HG02885 (cell line): ENCODE measurements around the gene HSP90AB1.
A peak's percentile ranks its signal among the peaks of the same experiment; 100 is the strongest.

ENCODE experiments used
- ATAC-seq: cut with Tn5 transposase; IDR thresholded peaks from one replicate; pipeline ENCODE4 v1.9.1; 2021; ENCODE audit warnings: mild to moderate bottlenecking; ENCODE audit not compliant: unreplicated experiment, poor library complexity

The HSP90AB1 gene

DNA sequence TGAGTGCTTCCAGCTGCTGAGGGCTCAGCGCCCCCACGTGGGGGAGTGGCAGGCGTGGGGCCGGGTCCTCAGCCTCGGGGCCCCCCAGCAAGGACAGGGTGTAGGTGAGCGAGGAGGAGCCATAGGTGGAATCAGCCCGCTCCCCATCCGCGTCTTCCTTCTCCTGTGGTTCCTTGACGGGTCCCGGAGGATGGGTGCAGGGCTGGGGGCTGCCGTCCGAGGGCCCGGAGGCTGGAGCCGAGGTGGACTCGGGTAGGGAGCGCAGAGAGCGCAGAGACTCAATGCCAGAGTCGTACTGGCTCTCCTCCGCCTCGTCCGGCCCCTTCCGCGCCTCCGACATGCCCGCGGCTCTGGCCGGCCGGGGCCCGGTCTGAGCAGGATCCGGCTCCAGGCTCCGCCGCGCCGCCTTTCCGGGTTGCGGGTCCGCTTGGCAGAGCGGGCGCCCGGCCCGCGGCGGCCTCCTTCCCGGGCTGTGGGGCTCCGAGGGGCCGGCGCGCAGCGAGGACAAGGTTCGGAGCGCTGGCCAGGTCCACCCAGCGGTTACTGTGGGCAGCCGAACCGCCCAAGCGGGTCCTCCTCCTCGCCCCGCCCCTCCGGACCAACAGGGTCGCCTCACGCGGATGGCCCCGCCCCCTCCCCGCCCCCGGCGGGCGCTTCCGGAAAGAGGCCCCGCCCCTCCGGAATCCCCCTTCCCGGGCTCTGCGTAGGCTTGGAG is 18.3 kb downstream of the HSP90AB1 start, which contains the start of gene NFKBIE:
TSS of gene NFKBIE (minus strand) at position 545 of the 715 bp plus-strand sequence. CDS start at position 340, 205 bp downstream.
- peak; percentile 45 for ATAC-seq

DNA sequence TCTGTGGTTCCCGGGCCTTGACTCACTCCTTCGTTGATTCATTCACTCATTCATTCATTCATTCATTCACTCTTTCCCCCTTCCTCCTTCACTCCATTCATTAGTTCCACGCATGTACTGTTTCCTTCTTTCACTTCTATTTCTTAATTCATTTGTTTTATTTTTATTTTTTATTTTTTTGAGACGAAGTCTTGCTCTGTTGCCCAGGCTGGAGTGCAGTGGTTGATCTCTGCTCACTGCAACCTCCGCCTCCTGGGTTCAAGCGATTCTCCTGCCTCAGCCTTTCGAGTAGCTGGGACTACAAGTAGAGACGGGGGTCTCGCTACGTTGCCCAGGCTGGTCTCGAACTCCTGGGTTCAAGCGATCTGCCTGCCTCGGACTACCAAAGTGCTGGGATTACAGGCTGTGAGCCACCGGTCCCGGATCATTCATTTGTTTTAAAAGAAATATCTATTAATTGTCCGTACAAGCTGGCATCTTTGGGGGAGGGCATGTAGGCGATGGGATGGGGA is 18.9 kb downstream of the HSP90AB1 start:
- ATAC-seq, result no peak

DNA sequence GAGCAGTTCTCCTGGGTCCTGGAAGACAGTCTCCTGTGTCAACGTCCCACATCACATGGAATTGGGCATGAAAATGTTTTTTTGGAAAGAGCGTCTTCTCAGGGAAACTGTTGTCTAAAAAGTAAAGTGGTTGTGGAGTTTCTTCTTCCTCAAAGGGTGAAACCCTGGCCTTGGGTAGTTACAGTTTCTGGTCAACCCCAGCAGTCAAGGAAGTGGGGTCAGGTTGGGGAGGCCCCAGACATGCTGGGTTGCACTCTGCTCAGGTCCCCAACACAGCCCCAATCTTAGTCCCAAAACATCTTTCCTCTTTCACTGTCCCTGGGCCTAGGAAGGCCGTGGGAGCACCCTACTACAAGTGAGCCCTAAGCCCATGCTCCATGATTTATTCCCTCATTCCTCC is 19.4 kb downstream of the HSP90AB1 start:
- peak; percentile 37 for ATAC-seq

DNA sequence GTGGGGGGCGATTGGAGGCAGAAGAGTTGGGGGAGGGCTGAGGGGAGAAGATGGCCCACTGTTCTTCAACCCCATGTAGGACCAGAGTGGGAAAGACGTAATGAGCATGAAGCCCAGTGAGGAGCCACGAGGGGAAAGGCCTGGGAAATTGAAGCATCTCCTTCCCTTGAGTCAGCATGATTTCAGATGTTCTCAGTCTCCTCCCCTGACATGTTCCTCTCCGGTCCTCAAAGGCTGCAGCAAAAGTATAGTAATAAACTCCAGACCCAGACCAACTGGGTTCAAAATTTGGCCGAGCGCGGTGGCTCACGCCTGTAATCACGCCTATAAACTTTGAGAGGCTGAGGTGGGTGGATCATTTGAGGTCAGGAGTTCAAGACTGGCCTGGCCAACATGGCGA is 20.4 kb downstream of the HSP90AB1 start:
- no peak for ATAC-seq

DNA sequence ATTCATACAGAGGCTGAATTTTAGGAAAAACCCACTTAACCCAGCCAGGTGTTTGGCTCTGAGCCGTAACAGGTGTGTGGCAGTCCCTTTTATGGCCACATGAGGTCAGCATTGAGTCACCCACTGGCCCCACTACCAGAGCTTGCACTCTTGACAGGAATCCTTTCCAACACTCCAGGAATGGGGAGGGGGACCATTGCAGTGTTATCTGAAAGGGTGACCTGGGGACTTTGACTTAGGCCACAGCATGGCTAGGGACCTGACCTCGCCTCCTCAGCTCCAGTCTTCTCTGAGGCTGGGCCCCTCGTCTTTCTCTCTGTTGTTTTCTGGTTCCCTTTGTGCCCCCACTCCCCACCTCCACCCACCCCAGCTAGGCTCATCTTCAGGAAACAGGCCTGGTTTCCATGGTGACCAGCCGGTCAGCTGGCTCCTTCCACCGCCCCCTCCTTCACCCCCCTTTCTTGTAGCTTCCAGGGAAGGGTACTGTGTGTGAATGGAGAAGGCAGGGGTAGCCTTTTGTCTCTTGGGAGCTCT is 21.3 kb downstream of the HSP90AB1 start:
- no peak for ATAC-seq

DNA sequence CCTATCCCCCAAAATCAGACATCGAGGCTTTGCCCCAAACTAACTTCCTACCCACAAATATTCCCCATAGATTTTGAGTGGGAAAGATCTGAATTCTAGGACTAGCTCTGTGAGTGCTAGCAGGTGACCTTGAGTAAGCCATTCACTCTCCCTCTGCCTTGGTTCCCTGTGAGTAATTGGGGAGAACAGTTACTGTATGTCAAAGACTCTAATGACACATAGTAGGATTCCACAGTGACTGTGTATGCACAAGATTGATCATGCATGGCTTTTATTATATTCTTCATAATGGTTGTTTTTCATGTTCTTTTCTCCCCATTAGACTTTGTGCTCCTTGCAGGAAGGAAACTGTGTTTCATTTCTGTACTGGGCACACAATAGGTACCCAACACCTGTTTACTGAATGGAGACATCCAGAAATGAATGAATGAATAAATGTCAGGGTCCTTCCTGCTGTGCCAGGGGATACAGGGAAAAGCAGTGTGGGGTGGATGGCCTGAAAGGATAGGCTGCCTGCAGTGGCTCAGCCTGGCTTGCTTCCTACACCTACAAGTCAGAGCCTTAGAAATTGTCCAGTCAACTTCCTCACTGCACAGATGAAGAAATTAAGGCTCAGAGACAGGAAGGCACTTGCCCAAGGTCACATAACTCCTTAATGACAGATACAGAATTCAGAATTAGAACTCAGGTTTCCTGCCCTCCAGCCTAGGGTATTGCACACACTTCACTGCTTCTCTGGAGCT is 22.4 kb downstream of the HSP90AB1 start:
- no peak for ATAC-seq

DNA sequence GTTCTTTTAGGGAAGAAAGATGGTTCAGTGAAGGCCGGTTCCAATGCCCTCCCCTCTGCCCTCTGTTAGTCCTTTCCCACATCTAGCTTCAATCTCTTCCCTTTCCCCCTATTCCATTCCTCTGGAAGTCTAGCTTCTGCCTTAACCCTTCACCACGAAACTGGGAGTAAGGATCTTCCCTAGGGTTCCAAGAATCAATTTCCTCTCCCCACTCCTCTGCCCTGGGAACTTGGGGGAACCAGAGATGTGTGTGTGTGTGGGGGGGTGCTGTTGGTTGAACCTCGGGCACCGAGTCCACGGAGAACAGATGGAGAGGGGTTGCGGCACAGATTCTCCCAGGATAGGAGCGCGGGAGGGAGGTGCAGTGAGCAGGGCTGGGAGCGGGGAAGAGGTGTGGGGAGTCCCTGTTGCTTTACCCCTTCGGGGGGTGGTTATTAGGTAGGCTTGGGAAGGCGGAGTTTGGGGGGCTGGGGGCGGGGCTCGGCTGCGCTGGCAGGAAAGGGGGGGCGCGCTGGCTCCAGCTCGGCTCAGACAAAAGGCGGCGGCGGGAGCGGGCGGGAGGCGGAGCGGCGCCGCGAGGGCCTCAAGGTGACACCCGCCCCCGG is 23.1 kb downstream of the HSP90AB1 start, which contains the start of gene TMEM151B:
TSS of gene TMEM151B (plus strand) at position 530 of the 605 bp plus-strand sequence. CDS start 293 bp downstream, outside the sequence.
- no peak for ATAC-seq

DNA sequence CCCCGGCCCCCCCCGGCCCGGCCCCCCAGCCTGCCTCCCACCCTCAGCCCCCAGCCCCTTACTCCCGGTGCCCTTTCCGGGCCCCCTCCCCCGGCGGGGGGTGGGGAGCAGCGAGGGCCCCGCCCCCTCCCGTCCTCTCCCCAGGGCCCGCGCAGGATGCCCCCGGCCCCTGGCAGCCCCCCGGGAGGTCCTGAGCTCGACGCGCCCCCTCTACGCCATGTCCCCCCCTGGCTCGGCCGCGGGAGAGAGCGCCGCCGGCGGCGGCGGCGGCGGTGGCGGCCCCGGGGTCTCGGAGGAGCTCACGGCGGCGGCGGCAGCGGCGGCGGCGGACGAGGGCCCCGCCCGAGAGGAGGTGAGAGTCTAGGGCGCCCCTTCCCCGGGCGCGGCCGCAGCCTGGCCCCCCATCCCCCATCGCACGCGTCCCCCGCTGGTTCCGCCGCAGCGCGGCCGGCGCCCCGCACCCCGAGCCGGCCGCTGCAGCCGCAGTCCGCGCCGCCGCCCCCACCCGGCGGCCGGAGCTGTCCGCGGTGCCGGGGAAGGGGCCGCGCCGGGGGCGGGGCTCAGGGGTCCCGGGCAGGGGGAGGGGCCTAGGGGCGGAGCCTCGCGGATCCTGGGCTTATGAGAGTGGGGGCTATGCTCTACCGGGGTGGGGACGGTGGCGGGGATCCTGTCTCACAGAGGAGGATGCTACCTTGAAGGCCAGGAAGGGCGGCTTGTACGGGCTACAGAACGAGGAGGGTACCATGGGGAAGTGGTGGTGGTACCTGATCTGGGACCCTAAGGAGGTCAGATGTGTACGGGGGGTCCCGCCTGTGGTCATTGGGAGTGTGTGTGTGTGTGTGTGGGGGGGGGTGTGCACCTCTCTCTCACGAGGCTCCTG is 23.9 kb downstream of the HSP90AB1 start:
- ATAC-seq, result no peak

DNA sequence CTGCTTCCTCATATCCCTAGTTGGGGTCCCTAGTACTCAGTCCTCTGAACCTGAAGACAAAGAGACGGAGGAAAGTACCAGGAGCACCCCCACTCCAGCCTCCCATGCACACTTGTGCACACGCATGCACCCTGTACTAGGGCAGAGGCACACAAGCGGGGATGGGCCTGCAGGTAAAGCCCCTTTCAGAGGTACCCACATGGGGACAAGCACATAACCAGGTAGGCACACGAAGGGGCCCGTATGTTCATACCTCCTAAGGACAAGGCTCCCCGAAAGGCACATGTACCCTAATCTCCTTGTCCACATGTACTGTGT is 24.5 kb downstream of the HSP90AB1 start:
- ATAC-seq, result no peak

DNA sequence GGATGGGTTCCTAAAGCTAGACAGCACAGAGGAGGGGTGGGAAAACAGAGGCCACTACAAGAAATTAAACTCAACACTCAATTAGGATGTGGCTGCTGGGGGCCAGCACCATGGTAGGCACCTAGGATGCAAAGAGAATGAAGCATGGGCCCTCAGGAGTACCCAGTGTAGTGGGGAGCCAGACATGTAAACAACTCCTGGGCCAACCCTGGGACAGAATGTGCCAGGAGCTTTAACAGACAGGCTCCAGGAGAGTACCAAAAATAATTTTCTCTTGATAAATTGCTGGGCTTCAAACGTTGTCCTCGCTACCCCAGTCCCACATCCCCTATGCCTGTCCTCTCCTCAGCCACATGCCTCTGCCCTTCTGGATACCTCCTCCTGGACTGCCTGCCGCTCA is 25.0 kb downstream of the HSP90AB1 start:
- ATAC-seq, result no peak

DNA sequence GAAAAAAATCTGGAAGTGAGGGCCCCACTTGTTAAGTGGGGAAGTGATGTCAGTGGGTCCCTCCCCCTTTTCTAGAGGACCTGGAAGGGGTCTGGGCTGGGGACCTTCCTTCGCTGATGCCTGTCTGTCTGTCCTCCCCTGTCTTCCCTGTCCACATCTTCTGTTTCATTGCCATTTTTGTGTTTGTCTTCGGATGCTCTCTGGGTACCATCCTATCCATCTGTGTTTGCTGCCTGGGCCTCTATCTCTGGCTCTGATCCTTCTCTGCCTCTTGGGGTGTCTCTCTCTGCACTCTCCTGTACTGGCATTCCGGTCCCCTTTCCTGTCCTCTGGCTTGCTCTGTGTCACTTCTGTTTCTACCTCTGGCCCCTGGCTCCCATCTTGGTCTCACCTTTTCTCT is 25.6 kb downstream of the HSP90AB1 start:
- ATAC-seq, result no peak

DNA sequence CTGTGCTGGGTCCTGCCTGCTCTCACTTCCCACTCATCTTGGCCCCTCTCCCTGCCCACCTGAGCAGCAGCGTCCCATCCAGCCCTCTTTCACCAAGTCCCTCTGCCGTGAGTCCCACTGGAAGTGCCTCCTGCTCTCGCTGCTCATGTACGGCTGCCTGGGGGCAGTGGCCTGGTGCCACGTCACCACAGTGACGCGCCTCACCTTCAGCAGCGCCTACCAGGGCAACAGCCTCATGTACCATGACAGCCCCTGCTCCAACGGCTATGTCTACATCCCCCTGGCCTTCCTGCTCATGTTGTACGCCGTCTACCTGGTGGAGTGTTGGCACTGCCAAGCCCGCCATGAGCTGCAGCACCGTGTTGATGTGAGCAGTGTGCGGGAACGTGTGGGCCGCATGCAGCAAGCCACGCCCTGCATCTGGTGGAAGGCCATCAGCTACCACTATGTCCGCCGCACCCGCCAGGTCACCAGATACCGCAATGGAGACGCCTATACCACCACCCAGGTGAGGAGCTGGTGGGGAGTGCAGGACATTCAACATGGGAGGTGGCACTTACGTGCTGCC is 26.2 kb downstream of the HSP90AB1 start:
- ATAC-seq, result no peak

DNA sequence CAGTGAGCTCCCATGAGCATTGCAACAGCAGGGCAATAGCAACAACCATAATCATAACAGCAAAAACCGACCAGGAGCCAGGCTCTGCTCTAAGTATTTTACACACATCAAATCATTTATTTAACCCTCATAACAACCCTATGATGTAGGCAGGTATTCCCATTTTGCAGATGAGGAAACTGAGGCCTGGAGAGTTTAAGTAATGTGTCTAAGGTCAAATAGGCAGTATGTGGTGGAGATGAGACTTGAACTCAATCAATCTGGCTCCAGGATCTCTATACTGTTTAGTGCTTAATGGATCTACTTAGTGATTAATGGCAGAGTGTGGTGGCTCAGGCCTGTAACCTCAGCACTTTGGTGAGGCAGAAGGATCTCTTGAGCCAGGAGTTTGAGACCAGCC is 26.7 kb downstream of the HSP90AB1 start:
- ATAC-seq, result no peak

DNA sequence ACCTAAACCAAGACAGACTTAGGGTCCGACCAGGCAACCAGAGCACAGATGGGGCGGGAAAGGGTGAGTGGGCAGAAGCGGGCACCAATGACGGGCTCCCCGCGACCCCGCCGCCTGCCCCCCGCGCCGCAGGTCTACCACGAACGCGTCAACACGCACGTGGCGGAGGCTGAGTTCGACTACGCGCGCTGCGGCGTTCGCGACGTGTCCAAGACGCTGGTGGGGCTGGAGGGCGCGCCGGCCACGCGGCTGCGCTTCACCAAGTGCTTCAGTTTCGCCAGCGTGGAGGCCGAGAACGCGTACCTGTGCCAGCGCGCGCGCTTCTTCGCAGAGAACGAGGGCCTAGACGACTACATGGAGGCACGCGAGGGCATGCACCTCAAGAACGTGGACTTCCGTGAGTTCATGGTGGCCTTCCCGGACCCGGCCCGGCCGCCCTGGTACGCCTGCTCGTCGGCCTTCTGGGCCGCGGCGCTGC is 28.4 kb downstream of the HSP90AB1 start:
- no peak for ATAC-seq

DNA sequence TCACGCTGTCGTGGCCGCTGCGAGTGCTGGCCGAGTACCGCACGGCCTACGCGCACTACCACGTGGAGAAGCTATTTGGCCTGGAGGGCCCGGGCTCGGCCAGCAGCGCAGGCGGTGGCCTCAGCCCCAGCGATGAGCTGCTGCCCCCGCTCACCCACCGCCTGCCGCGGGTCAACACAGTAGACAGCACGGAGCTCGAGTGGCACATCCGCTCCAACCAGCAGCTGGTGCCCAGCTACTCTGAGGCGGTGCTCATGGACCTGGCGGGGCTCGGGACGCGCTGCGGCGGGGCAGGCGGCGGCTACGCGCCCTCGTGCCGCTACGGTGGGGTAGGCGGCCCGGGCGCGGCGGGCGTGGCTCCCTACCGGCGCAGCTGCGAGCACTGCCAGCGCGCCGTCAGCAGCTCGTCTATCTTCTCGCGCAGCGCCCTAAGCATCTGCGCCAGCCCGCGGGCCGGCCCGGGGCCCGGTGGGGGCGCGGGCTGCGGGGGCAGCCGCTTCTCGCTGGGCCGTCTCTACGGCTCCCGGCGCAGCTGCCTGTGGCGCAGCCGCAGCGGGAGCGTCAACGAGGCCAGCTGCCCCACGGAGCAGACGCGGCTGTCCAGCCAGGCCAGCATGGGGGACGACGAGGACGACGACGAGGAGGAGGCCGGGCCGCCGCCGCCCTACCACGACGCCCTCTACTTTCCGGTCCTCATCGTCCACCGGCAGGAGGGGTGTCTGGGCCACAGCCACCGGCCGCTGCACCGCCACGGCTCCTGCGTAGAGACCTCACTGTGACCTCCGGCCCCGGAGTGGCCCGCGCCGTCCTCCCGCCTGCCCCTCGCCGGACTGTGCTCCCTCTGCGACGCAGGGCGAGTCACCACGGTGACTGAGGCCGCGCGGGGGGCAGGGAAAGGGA is 29.1 kb downstream of the HSP90AB1 start:
- ATAC-seq, result no peak

DNA sequence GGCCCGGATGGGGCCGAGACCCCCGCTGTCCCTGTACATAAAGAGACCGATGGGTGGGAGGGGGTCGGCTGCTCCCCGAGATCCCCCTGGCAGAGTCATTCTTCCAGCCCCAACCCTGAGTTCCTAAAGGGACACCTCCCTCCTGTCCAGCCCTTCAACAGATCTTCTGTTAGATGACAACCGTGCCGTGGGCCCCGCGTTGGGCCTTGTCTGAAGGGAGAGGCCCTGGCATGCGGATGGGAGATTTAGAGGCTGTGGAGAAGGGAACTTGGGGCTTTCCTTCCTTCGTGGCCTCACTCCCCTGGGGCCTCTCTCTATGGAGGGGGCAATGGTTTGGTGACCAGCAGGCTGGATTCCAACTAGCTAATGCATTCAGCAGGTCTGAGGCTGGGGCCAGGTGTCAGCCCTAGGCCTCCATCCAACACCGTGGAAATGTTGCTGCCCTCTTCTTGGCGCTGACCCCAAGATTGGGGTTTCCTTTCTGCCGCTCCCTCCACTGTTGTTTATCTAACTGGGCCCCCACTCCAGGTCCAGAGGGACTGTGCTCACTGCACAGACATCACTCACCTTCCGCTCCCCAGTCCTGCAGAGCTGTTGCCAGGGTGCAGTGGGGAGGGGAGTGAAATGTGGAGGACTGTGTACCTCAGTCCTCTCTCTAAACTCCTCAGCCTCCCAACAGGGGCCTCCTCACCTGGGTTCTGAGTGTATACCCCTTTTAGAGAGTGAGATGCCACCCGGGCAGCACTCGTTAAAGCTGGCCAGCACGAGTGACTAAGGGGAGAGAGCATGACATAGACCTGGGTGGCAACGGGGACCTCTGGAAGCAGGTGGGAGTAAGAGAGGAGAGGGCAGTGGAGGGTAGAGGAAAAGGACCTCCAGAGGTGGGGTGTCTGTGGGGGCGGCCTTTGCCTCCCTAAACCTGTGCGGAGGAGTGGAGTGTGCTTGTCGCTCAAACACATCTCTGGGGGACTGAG is 30.1 kb downstream of the HSP90AB1 start:
- ATAC-seq, result no peak

DNA sequence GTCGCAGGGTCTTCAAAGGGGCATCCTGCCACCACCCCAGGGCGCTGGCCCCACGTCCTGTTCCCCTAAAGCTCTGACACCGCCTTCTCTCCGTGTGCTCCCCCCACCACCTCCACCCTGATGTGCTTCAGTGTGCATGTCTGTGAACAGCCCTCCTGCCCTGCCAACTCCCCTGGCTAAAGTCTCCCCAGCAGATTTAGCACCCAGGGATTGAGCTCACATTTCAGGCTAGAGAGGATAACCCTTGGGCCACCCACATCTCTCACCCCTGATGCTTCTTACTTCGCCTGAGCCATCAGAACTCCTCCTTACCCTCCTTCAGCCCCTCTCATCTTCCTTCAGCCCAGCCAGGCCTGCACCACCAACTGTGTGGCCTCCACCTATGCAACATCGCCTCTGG is 30.9 kb downstream of the HSP90AB1 start:
- no peak for ATAC-seq
